WTC11 (cell line): Measurements from ENCODE around the gene GPC6.

Experiments used
- ATF2 ChIP-seq: sonication (generic); formaldehyde crosslinking; IDR thresholded peaks from 2 replicates; pipeline ENCODE4 v1.8.1; 2022; ENCODE audit warnings: low read depth, missing genetic modification reagents, borderline replicate concordance
- CREM ChIP-seq: sonication (generic); formaldehyde crosslinking; IDR thresholded peaks from 2 replicates; pipeline ENCODE4 v1.8.1; 2022; ENCODE audit warnings: mild to moderate bottlenecking, missing genetic modification reagents, moderate library complexity
- ESRRA ChIP-seq: sonication (generic); formaldehyde crosslinking; IDR thresholded peaks from 2 replicates; pipeline ENCODE4 v1.8.1; 2022; ENCODE audit warnings: mild to moderate bottlenecking, missing genetic modification reagents, borderline replicate concordance
- JUN ChIP-seq: sonication (generic); formaldehyde crosslinking; IDR thresholded peaks from 2 replicates; pipeline ENCODE4 v1.8.0; 2023; ENCODE audit warnings: mild to moderate bottlenecking, missing genetic modification reagents
- NR2C2 ChIP-seq: sonication (generic); formaldehyde crosslinking; IDR thresholded peaks from 2 replicates; pipeline ENCODE4 v1.8.0; 2022; ENCODE audit warnings: mild to moderate bottlenecking, missing genetic modification reagents
- PRDM15 ChIP-seq: sonication (generic); formaldehyde crosslinking; IDR thresholded peaks from 2 replicates; pipeline ENCODE4 v1.8.0; 2022; ENCODE audit warnings: missing genetic modification reagents
- STAT6 ChIP-seq: sonication (generic); formaldehyde crosslinking; conservative IDR thresholded peaks from 2 replicates; pipeline ENCODE4 v1.8.1; 2023; ENCODE audit warnings: mild to moderate bottlenecking, low read depth, missing genetic modification reagents, moderate library complexity
- TCF7 ChIP-seq: sonication (generic); formaldehyde crosslinking; IDR thresholded peaks from 2 replicates; pipeline ENCODE4 v1.8.0; 2022; ENCODE audit warnings: mild to moderate bottlenecking, low read depth, missing genetic modification reagents, moderate library complexity
- ZBTB21 ChIP-seq: sonication (generic); formaldehyde crosslinking; IDR thresholded peaks from 2 replicates; pipeline ENCODE4 v1.8.1; 2023; ENCODE audit warnings: mild to moderate bottlenecking, missing genetic modification reagents, borderline replicate concordance
- TF ChIP-seq, protein P1 (sequence below): sonication (generic); formaldehyde crosslinking; IDR thresholded peaks from 2 replicates; pipeline ENCODE4 v1.8.0; 2023; ENCODE audit warnings: missing genetic modification reagents
- TF ChIP-seq, protein P2 (sequence below): fragments of 200-600 bp; IDR thresholded peaks from 2 replicates; pipeline ENCODE4 v1.8.0; 2022; ENCODE audit warnings: antibody characterized with exemption

GRCh38 chr13:93932901-93933300, 706.3 kb downstream of the GPC6 start:
- TF ChIP-seq, protein P1, sequence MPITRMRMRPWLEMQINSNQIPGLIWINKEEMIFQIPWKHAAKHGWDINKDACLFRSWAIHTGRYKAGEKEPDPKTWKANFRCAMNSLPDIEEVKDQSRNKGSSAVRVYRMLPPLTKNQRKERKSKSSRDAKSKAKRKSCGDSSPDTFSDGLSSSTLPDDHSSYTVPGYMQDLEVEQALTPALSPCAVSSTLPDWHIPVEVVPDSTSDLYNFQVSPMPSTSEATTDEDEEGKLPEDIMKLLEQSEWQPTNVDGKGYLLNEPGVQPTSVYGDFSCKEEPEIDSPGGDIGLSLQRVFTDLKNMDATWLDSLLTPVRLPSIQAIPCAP (CRISPR knock-in tag): no peak
- TF ChIP-seq, protein P2, sequence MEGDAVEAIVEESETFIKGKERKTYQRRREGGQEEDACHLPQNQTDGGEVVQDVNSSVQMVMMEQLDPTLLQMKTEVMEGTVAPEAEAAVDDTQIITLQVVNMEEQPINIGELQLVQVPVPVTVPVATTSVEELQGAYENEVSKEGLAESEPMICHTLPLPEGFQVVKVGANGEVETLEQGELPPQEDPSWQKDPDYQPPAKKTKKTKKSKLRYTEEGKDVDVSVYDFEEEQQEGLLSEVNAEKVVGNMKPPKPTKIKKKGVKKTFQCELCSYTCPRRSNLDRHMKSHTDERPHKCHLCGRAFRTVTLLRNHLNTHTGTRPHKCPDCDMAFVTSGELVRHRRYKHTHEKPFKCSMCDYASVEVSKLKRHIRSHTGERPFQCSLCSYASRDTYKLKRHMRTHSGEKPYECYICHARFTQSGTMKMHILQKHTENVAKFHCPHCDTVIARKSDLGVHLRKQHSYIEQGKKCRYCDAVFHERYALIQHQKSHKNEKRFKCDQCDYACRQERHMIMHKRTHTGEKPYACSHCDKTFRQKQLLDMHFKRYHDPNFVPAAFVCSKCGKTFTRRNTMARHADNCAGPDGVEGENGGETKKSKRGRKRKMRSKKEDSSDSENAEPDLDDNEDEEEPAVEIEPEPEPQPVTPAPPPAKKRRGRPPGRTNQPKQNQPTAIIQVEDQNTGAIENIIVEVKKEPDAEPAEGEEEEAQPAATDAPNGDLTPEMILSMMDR: no peak
- TF ChIP-seq CREM (CRISPR knock-in tag) (no peak), ZBTB21 (no peak), ATF2 (no peak), JUN (no peak), NR2C2 (CRISPR knock-in tag) (no peak), STAT6 (no peak), ESRRA (CRISPR knock-in tag) (no peak), PRDM15 (CRISPR knock-in tag) (no peak), TCF7 (CRISPR knock-in tag) (no peak)
